Prostate gland (tissue), 2 donors: ENCODE results near the gene AGL.

ENCODE experiments used
- CTCF ChIP-seq, 4 experiments: fragments of 200-600 bp in 2 of 4; fragments of 450-650 bp in 2 of 4; sonication (generic) in 2 of 4; IDR thresholded peaks; 1 replicate in 3 of 4; 2 replicates in 1 of 4; pipeline ENCODE4 v1.5.1; 2016 to 2019; ENCODE audit warnings: antibody characterized with exemption in 4 of 4, mild to moderate bottlenecking in 2 of 4, moderate library complexity in 2 of 4
- POLR2A ChIP-seq: fragments of 450-650 bp; IDR thresholded peaks from one replicate; pipeline ENCODE4 v1.6.1; 2016; ENCODE audit warnings: antibody characterized with exemption, mild to moderate bottlenecking
- POLR2AphosphoS5 ChIP-seq: sonication (generic); formaldehyde crosslinking; IDR thresholded peaks from one replicate; pipeline ENCODE4 v1.6.1; 2017; ENCODE audit warnings: antibody characterized with exemption

GRCh38 chr1:99964806-99965205 lies 114.6 kb downstream of the AGL start:
- no peak for TF ChIP-seq CTCF (IDR thresholded peaks at IDR 0.05)
- TF ChIP-seq POLR2A: no peak
- no peak for TF ChIP-seq POLR2AphosphoS5
